ENCODE data around the gene NPHP4. TPM values are rescaled to one million over a fixed set of nuclear protein-coding genes. Genes with fewer than 3 reads are reported as not detected.

NPHP4 gene
- total RNA-seq, 1 donor from 2014 or later, result 18.0 TPM

DNA sequence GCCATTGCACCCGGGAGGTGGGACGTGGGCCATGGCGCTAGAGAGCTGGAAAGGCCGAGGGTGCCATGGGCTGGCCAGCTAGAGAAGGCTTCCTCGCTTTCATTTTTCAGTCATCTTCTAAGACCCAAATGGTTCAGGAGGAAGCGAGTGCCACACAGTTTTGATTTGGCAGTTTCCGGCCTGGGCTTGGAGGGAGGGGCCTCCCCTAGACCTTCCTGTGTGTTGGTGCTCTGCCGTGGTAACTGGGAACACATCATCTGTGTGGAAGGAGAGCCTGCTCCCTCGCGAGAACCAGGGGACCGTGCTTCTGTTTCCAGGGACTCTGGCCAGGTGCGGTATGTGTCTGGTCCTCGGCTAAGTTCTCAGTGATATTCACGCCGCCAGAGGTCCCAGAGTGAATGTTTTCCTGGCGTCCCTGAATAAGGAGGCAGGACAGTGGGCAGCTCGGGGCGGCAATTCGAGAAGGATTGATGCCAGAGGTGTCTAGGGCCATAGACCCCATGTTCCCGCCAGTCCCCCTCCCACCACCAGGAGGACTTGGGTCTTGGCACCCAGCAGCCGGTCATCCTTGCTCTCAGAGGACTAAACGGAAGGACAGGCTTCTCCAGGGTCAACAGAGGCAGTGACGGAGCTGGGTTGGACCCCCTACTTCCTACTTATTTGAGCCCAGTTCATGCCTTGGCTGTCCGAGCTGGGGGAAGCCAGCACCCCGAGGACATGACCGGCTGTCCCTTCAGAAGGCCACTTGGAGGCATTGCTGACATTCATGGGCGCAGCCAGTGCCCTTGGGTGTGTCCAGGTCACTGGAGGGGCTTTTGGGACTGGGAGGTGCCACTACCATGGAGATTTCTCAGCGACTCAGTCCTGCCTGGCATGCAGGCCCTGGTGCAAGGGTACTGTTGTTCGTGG is 2.7 kb upstream of the NPHP4 start:
- intact Hi-C loops (cut with DNase I), result no loop called here
- no peak for DNase-seq (ENCODE audit: low spot score)
- ATAC-seq, result no peak

DNA sequence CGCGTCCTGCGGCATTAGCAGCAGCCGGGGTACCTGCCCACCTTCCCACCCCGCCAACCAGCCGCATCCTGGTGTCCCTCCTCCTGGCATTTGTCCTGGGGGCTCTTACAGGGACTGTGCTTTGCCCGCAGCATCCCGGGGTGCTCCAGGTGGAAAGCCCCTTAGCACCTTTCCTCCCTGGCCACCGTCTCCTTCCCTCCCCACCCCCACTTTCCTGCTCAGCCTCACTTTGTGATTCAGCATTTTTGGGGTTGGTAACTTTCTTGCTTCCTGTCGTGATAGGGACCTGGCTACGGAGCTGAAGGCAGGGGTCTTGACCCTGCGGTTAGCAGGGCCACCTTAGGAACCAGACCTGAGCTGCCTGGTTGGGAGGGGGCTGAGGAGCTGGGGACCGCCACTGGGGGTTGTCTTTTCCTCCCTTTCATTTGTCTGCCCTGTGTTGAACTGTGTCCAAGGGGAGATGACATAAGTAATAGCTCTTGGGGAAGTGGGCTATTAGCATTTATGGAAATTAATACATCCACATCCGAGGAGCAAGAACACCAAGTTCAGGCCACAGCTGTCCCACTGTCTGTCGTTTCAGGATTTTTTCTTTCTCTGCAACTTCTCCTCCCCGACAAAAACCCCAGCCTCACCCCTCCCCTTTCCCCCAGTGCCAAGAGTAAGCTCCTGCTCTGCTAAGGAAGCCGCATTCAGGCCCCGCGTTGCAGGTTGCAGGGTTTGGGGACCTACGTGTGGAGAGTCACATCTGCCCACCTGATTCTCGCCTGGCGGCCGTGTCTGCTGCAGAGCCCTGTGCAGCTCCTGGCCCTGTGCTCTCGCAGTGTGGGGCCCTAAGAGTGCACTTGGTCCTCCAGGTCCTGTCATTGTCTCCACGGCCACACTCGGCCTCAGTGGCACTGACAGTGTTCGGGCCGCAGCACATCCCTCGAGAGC is 1.6 kb upstream of the NPHP4 start:
- ATAC-seq (no peak), DNase-seq (ENCODE audit: low spot score) (no peak)
- intact Hi-C loops (cut with DNase I), result no loop called here

DNA sequence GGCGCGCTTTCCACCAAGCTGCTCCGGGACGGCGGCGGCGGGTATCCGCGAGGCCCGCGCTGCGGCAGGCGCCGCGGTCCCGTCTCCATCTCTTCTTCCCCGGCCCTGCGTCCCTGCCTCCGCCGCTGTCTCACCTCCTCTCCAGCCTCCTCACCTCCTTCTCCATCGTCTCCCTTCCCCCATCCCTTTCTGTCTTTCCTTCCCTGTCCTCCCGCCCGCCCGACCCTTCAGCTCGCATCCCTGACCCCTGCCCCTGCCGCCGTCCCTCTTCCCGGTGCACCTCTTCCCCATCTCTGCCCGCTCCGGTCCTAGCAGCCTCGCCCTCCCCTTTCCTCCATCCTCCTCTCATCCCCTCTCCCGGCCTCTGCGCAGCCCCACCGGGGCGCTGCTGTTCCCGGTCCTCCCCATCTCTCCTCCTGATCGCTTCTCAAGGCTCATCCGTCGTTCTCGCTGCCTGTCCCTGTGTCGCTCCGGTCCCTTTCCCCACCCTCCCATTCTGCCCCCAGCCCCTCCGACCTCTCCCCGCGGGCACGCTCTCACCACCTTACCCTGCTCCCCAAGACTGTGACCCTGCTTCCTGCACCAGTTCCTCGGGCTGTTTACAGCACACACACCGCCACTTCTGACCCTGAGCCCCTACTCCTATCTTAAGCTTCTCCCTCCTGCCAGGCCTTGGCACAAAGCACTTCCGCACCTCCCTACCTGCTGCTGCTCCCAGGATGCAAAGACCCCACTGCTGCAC is 760 bp upstream of the NPHP4 start:
- intact Hi-C loops (cut with DNase I), result no loop called here
- no peak for DNase-seq (ENCODE audit: low spot score)
- no peak for ATAC-seq

DNA sequence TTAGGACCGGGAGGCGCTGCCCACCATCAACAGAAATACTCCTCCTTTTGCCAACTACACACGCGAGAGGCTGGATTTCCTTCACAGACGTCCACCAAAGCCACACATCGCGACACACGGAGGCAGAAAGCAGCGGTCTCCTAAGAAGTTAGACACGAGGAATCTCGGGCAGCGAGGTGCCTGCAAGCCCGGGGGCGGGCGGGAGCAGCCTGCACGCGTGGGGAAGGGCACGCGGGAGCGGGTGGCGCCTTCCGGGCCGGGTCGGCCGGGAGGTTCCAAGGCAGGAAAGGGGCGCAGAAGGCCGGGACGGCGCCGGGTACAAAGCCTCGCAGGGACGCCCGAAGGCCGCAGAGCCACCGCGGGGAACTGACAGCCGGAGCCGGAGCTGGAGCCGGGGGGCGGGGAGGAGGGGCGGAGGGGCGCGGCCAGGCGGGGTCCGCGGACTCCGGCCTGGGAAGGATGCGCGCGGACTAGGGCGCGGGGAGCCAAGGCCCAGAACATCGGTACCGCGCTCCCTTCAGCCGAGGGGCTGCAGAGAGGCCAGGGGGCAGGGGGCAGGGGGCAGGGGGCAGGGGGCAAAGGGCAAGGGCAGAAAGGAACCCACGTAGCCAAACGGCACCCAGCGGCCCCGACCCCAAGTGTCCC is 722 bp downstream of the NPHP4 start:
- intact Hi-C loops (cut with DNase I), result no loop called here
- ATAC-seq, result peak; percentile 5

DNA sequence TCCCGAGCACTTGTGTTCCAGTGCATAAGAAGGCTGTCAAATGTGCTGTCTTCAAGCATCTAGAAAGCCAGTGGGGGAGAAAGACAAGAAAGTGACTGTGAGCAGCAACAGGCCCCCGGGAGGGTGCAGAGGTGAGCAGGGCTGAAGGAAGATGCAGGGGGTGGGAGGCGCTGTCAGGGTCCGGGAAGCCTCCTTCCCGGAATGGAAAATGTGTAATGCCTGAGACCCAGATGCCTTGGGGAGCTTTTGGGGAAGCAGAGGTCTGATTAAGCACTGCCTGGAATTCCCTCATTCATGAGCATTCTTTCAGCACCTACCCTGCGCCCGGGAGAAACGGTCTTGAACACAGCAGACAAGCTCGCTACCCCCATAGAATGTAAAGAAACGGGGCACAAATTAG is 1.3 kb downstream of the NPHP4 start:
- intact Hi-C loops (cut with DNase I), result no loop called here
- no peak for ATAC-seq

More for the DNA sequence above, 722 bp downstream of the NPHP4 start:
- peak; percentile 75 for DNase-seq (ENCODE audit: low spot score)

DNA sequence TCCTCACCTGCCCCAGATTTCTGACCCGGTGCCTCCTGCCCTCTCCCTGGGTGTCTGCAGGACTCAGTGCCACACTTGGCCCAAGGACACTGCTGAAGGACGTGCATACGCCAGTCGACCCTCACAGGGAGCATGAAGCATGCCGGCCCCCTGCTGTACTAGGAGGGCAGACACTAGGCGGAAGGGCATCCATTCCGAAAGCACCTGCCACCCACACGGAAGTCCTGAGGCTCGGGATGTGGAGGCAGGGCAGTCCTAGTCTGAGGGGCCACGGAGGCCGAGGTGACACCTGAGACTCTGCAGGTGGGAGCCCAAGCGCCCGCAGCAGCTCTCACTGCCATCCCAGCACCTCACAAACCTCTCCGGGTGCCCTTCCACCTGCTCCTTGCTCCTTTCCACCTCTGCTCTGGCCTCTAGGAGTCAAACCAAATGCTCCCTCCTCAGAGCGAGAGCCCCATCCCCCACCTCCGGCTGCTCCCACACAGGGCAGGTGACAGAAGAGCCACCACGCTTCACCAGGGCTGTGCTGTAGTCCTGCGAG is 2.4 kb downstream of the NPHP4 start:
- no peak for ATAC-seq
- intact Hi-C loops (cut with DNase I), result no loop called here
- DNase-seq (ENCODE audit: low spot score), result no peak

More for the DNA sequence above, 1.3 kb downstream of the NPHP4 start:
- DNase-seq (ENCODE audit: low spot score), result no peak

DNA sequence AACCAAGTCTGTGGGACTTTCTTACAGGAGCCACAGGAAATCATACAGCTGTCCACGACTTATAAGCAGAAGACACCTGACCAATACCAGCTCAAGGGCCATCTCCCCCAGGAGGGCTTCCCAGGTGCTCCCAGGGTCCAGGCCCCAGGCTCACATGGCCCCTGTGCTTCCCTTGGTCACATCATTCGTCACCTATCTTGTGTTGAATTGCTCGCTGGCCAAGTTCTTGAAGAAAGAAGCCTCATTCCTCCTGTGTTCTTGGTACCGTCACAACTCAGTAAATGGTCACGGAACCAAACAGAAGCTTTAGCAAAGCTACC is 3.0 kb downstream of the NPHP4 start:
- intact Hi-C loops (cut with DNase I), result no loop called here
- no peak for DNase-seq (ENCODE audit: low spot score)
- ATAC-seq, result no peak

DNA sequence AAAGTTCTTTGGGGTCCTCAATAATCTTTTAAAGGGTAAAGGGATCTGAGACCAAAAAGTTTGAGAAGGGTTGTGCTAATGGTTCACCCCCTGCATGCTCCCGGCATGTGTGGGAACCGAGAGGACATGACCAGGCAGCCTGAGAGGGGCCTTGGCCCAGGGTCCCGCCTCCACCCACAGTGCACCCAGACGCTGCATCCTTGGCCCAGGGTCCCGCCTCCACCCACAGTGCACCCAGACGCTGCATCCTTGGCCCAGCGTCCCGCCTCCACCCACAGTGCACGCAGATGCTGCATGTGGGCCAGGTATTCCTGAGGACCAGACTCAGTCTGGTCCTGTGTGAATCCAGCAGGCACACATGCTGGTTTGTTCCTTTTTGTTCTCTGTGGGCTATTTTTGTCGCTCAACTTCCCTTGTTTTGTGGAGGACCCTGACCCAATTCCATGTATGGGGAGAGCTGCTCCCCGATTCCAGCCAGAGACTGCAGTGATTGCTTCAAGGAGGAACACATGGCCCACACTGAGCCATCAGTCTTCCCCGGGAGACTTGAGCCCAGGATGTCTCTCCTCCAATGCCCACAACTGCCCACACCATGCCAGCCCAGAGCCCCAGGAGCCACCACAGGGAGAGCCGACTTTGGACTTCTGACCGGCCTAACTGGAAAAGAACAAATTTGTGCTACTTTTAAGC is 3.5 kb downstream of the NPHP4 start:
- intact Hi-C loops (cut with DNase I), result no loop called here
- DNase-seq (ENCODE audit: low spot score) (no peak), ATAC-seq (no peak)

DNA sequence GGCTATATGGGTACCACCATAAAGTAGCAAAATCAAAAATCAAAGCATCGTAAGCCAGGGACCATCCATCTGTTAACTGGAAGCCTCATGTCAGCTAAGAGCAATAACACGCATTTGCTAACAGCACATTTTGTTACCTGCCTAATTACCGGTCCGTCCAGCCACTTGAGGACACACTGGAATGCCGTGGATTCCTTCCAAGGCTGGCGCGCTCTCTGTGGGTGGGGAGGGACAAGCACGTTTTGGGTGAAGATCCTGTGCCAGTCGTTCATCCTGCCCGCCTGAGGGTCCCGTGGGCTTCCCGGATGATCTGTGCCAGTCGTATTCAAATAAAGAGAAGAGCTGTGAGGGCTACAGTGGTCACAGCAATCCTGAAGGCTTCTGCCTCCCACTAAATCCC is 6.2 kb downstream of the NPHP4 start:
- DNase-seq (ENCODE audit: low spot score), result no peak
- ATAC-seq, result no peak
- intact Hi-C loops (cut with DNase I), result no loop called here

DNA sequence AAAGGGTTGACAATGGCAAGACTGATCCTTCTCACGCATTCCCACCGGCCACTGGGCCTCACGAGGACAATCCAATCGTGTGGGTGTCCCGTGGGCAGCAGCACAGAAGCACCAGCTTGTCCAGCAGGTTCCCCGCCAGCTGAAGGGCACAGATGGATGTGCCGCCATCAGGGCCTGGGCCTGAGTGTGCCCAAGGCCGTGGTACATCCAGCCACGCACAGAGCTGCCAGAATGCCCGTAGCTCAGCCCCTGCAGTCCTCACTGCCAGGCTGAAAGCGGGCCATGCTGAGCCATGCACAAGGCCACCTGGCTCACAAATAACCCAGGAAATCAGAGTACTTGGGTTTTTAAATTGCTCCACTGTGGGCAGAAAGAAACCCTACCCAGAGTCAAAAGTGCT is 7.0 kb downstream of the NPHP4 start:
- intact Hi-C loops (cut with DNase I), result no loop called here
- ATAC-seq, result no peak
- no peak for DNase-seq (ENCODE audit: low spot score)

DNA sequence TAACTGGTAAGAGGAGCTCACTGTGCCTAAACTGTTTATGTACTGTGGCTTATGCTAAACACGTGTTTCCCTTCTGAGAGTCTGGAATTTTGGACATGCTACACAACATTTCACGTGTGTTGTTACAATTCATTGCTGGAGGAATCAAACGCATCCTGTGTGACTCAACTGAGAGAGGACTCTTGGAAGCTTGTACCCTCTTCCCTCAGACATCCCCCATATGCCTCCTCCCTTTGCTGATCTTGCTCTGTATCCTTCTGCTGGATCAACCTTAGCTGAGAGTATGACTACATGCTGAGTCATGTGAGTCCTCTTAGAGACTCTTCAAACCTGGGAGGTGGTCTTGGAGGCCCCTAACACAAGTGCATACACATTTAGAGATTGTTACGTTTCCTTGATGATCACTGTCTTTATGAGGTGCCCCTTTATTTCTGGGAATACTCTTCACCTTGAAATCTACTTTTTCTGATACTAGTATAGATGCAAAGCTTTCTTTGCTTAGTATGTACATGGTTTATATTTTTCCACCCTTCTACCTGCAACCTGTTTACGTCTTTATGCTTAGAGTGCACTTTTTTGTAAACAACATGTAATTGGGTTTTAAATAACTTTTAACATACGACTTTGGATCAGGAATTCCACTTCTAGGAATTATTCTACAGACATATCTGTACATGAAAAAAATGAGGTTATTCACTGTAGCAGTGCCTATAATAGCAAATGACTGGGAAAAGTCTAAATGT is 8.7 kb downstream of the NPHP4 start:
- DNase-seq (ENCODE audit: low spot score) (no peak), ATAC-seq (no peak)
- intact Hi-C loops (cut with DNase I), result no loop called here

DNA sequence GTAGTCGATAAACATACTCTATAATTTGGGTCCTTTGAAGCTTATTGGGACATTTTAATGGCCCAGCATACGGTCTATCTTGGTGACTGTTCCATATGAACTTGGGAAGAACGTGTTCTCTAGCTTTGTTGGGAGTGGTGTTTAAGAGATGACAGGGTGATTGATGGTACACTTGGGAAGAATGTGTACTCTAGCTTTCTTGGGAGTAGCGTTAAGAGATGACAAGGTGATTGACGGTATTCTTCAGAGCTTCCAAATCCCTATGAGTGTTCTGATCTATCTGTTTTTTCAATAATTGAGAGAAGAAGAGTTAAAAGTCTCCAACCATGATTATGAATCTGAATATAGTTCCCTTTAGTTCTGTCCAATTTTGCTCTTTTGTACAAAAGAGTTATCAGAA is 9.4 kb downstream of the NPHP4 start:
- DNase-seq (ENCODE audit: low spot score) (no peak), ATAC-seq (no peak)
- intact Hi-C loops (cut with DNase I), result no loop called here

DNA sequence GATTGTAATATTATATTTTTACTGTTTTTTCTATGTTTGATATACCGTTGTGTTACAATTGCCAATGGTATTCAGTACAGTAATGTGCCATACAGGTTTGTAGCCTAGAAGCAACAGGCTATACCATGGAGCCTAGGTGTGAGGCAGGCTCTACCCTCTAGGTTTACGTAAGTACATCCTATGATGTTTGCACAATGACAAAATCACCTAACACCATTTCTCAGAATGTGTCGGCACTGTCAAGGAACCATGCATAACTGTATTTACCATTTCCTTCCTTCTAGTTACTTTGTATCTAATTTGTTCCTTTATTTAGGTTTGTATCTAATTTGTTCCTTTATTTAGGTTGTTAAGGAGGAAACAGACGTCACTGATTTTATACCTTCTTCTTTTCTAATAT is 9.9 kb downstream of the NPHP4 start:
- ATAC-seq, result no peak
- DNase-seq (ENCODE audit: low spot score), result no peak
- intact Hi-C loops (cut with DNase I), result no loop called here

DNA sequence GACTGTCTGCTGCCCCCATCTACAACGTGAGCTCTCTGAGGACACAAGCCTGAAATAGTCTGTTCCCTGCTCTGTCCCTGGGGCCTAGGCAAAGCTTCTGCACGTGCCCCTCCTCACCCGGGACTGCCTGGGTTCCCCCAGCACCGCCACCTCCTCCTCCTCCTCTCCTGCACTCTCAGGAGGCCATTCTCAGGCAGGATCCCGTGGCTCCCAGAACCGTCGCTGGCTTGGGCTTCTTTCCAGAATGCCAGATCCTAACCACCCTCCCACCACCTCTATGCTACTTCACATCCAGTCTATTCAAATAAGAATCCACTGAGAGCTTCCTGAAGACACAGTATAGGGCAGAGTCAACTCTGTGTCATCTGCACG is 11.2 kb downstream of the NPHP4 start:
- DNase-seq (ENCODE audit: low spot score) (no peak), ATAC-seq (no peak)
- intact Hi-C loops (cut with DNase I), result no loop called here

DNA sequence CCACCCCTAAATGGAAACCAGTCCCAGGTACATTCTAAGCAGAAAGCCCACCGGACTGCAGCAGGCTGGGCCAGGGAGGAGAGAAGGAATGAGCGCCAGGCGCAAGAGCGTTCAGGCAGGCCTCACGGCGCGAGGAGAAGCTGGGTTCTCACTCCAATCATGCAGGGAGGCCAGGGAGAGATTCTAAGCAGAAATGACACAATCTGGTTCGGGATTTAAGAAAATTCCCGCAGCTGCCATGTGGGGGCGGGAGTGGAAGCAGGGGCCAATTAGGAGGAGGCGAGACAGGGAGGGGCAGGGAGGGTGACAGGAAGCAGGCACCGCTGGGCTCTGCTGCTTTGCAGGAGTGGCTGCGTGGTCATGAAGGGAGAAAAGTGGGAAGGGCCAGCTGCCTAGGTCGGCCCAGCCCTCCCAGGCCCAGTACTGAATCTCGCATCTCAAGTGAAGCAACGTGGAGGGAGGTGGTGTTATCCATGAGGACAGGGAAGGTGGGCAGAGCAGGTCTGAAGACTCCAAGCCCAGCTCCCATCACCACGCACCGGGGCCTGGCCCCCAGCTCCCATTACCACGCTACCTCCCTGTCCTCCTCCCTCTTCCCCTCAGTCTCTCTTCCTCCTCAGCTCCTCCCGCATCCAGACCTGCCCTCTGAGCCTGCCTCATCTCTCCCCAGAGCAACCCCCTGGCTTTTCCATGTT is 11.8 kb downstream of the NPHP4 start:
- intact Hi-C loops (cut with DNase I), result no loop called here
- DNase-seq (ENCODE audit: low spot score) (no peak), ATAC-seq (peak; percentile 77)

DNA sequence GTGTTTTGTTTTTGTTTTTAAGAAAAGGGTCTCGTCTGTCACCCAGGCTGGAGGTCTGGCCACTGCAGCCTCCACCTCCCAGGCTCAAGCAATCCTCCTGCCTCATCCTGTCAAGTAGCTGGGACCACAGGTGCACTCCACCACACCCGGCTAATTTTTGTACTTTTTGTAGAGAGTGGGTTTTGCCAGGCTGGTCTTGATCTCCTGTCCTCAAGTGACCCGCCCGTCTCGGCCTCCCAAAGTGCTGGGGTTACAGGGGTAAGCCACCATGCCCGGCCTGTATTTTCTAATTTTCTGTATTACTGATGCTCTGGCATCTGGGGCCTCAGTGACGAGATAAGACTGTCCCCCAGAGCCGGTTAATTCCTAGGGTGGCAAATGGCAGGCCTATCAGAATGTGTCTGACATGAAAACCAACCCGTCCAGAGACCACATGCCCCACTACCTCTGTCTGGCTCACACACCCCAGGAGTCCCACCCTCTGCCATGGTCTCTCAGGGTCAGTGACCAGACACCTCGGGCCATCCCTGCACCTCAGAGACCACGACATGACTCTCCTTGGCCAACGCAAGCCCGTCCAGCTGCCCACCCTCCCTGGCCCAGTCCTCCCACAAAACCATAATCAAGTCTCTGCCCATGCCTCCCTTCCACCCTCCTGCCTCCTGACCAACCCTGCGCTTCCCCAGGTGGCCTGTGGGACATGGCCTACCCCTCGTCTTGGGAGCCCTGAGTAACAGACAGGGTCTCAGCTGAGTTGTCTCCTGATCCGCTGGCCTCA is 12.5 kb downstream of the NPHP4 start:
- intact Hi-C loops (cut with DNase I), result loop anchor here (10.0 kb wide), 1 partner anchor 475 kb away; no protein-coding TSS in a partner anchor
- no peak for DNase-seq (ENCODE audit: low spot score)
- no peak for ATAC-seq

Data from sciatic nerve (tissue), 2 donors.